Activated naive CD4-positive, alpha-beta T cell treated with anti-CD3 and anti-CD28 coated beads, Interleukin-2, amount 50 U/mL, for 24 hours (primary cell): ENCODE measurements around the gene PXMP4.
A peak's percentile ranks its signal among the peaks of the same experiment; 100 is the strongest.

Experiments
- H3K27ac Mint-ChIP-seq: one replicate; pipeline ENCODE4 v1.8.0; 2021; ENCODE audit warnings: mild to moderate bottlenecking, mixed read lengths
- H3K27me3 Mint-ChIP-seq: one replicate; pipeline ENCODE4 v1.8.0; 2021; ENCODE audit warnings: mixed read lengths
- H3K36me3 Mint-ChIP-seq: one replicate; pipeline ENCODE4 v1.8.0; 2021; ENCODE audit warnings: mixed read lengths
- H3K4me1 Mint-ChIP-seq: one replicate; pipeline ENCODE4 v1.8.0; 2021; ENCODE audit warnings: mixed read lengths
- H3K4me3 Mint-ChIP-seq: one replicate; pipeline ENCODE4 v1.8.0; 2021; ENCODE audit warnings: mild to moderate bottlenecking, mixed read lengths
- H3K9me3 Mint-ChIP-seq: one replicate; pipeline ENCODE4 v1.8.0; 2021; ENCODE audit warnings: mixed read lengths

The PXMP4 gene

DNA sequence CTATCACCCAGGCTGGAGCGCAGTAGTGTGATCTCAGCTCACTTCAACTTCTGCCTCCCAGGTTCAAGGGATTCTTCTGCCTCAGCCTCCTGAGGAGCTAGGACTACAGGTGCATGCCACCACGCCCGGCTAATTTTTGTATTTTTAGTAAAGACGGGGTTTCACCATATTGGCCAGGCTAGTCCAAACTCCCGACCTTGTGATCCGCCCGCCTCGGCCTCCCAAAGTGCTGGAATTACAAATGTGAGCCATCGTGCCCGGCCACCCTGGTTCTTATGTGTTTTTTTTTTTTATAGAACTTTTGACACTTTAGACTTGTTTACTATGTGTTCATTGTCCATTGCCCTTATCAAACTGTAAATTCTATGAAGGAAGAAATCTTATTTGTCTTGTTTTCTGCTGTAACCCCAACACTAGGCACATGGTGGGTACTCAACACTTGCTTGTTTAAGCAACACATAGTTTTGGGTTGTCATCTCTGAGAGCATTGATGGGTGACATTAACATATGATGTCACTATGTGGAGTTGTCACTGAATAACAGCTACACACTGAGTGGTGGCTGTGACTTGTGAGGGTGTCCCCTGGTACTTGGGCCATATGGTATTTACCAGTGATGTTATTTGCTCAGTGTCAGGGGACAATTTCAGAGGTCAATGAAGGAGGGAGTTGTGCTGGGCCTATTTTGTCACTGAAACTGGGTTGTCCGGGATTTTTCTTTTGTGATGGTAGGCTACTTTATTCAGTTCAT lies 1.5 kb upstream of the PXMP4 start:
- H3K27ac Mint-ChIP-seq: no peak overlapping the region
- H3K36me3 Mint-ChIP-seq: no peaks in the 10 kb centered on the region
- H3K4me1 Mint-ChIP-seq: peaks cover 30% of the 10 kb centered on the region
- H3K4me3 Mint-ChIP-seq: peak overlapping the region; percentile 70
- H3K27me3 Mint-ChIP-seq: no peaks in the 10 kb centered on the region
- no peaks in the 10 kb centered on the region for H3K9me3 Mint-ChIP-seq

DNA sequence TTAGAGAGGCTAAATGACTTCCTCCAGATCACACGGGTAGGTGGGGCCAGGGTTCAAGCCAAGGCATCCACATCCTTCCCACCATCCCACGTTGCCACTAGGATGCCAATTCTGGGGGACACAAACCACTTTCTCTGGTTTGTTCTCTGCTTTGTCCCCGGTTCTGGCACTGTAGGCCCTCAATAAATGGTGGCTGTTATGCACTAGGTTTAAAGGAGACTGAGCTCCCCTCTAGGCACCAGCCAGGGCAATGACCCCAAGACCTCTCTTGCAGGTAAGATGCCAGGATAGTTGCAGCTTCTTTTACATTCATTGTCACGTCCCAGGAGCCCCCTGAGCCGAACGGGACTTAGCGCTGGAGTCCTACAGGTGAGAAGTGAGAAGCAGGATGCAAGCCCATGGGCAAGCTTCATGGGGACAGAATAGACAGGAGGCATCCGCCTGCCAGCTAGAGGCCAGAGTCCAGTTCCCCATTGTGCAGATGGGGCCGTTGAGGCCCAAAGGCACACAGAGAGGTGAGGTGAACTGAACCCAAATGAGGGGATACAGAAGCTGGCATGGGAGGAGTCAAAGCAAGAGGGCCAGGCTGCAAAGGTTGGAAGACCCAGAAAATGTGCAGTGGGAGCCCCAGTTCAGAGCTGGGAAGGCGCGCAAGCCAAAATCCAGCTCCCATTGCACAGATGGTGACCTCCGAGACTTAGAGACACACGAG lies 677 bp downstream of the PXMP4 start:
- H3K4me3 Mint-ChIP-seq: peak overlapping the region; percentile 87
- H3K27ac Mint-ChIP-seq: peak overlapping the region; percentile 51
- H3K36me3 Mint-ChIP-seq: peaks cover 2% of the 10 kb centered on the region
- H3K4me1 Mint-ChIP-seq: peaks cover 35% of the 10 kb centered on the region
- no peaks in the 10 kb centered on the region for H3K9me3 Mint-ChIP-seq
- no peaks in the 10 kb centered on the region for H3K27me3 Mint-ChIP-seq

DNA sequence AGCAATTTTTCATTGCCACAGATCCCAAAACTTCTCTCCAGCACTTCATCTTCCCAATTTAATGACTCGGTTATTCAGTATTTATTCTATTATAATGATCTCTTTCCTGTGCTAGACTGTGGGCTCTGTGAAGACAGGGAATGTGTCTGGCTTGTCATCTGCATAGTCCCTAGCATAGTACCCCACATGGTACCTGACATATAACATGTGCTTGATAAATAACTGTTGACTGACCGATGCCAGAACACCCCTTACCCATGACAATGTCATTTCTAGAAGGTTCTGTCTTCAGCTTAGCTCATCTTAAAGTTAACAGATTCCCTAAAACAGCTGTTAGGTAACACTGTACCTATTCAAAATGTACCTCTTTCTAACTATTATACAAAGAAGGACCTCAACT lies 3.6 kb downstream of the PXMP4 start:
- H3K27ac Mint-ChIP-seq: no peak overlapping the region
- H3K27me3 Mint-ChIP-seq: no peaks in the 10 kb centered on the region
- H3K4me3 Mint-ChIP-seq: no peak overlapping the region
- H3K36me3 Mint-ChIP-seq: peaks cover 10% of the 10 kb centered on the region
- no peaks in the 10 kb centered on the region for H3K9me3 Mint-ChIP-seq
- peaks cover 32% of the 10 kb centered on the region for H3K4me1 Mint-ChIP-seq

DNA sequence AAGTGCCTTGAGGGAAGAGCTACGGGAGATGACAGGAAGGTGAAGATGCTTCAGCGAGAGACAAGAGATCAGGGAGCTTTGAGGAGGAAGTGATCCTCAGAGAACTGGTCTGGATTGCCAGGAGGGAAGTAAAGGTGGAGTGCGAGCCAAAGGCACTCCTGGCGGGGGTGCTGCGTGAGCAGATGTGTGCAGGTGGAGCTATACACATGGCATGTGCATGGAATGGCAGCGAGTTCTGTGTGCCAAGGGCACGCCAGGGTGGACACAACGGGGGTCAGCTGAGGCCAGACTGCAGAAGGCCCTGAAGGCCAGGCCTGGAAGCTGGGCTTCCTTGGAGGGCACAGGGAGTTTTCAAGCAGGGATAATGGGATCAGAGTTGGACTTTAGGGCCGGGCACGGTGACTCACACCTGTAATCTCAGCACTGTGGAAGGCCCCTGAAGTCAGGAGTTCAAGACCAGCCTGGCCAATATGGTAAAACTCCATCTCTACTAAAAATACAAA lies 6.2 kb downstream of the PXMP4 start:
- Mint-ChIP-seq H3K27ac (no peak overlapping the region), H3K4me1 (peaks cover 33% of the 10 kb centered on the region), H3K27me3 (no peaks in the 10 kb centered on the region), H3K9me3 (no peaks in the 10 kb centered on the region), H3K4me3 (no peak overlapping the region), H3K36me3 (peaks cover 17% of the 10 kb centered on the region)

DNA sequence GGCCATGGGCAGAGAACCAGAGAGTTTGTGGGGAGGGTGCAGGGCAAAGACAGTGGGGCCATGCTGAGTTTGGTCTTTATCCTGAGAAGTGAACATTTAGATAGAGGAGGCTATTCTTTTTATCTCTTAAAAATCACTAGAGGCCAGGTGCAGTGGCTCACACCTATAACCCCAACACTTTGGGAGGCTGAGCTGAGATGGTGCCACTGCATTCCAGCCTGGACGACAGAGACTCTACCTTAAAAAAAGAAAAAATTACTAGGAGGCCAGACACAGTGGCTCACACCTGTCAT lies 8.7 kb downstream of the PXMP4 start:
- peak overlapping the region; percentile 33 for H3K27ac Mint-ChIP-seq

DNA sequence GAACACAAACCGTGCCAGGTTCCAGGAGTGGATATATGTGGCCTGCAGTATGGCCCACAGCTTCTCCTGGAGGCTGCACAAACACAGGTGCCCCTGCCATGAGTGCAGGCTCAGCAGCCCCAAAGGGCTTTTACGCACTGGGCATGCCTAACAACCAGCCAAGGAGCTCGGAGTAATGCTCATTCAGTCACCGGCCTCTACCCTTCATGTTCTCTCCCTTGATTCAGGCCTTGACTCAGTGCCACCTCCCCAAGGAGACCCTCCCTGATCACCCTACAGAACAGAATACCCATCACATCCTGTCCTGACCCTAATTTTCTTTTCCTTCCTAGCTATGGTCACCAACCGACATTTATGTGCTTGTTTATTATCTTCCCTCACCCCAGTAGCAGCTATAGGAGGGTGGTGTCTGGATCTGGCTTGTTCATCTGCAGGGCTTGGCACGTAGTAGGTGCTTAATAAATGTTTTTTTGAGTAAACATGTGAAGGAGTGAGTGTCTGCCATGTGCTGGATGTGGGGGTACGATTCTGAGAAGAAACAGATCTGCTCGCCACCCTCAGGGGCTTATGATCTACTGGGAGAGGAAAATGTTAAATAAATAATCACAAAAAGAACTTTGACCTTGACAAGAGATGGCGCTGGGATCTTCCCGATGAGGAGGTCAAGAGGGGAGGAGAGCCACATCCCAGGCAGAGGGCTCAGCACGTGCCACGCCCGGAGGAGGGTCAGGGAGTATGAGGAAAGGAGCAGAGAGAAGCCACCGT lies 9.2 kb downstream of the PXMP4 start:
- peak overlapping the region; percentile 33 for H3K27ac Mint-ChIP-seq
- peaks cover 15% of the 10 kb centered on the region for H3K36me3 Mint-ChIP-seq
- H3K4me1 Mint-ChIP-seq: peaks cover 19% of the 10 kb centered on the region
- H3K27me3 Mint-ChIP-seq: no peaks in the 10 kb centered on the region
- H3K9me3 Mint-ChIP-seq: no peaks in the 10 kb centered on the region
- H3K4me3 Mint-ChIP-seq: no peak overlapping the region

More for the DNA sequence above, 8.7 kb downstream of the PXMP4 start:
- Mint-ChIP-seq H3K4me1 (peaks cover 22% of the 10 kb centered on the region), H3K36me3 (peaks cover 17% of the 10 kb centered on the region), H3K9me3 (no peaks in the 10 kb centered on the region), H3K27me3 (no peaks in the 10 kb centered on the region), H3K4me3 (no peak overlapping the region)

DNA sequence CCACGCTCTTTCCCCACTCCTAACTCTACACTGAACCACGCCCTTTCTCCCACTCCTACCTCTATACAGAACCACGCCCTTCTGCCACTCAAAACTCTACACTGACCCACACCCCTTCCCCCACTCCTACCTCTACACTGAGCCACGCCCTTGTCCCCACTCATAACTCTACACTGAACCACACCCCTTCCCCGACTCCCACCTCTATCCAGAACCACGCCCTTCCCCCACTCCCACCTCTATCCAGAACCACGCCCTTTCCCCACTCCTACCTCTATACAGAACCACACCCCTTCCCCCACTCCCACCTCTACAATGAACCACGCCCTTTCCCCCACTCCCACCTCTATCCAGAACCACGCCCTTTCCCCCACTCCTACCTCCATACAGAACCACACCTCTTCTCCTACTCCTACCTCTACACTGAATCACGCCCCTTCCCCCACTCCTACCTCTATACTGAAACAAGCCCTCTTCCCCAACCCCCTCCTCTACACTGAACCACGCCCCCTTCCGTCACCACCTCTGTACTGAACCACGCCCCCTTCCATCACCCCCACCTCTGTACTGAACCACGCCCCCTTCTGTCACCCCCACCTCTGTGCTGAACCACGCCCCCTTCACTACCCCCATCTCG lies 10.1 kb downstream of the PXMP4 start:
- Mint-ChIP-seq H3K27me3 (no peaks in the 10 kb centered on the region), H3K4me3 (no peak overlapping the region), H3K36me3 (peaks cover 15% of the 10 kb centered on the region), H3K27ac (no peak overlapping the region), H3K4me1 (peaks cover 19% of the 10 kb centered on the region), H3K9me3 (no peaks in the 10 kb centered on the region)

DNA sequence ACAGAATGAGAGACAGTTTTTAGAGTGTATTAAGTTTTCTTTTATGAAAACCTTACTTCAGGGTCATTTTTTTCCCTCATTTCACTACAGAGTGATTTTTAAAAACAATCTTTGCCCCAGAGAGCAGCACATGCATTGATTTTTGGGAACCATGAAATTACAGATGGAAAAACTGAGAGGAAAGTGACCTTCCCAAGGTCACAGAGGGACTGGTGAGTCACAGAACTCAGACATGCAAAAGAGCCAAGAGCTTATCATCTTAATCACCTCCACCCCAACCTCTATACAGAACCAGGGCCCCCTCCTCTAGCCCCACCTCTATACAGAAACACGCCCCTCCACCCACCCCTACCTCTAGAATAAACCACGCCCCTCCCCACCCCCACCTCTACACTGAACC lies 10.7 kb downstream of the PXMP4 start:
- Mint-ChIP-seq H3K27ac (no peak overlapping the region), H3K9me3 (no peaks in the 10 kb centered on the region), H3K27me3 (no peaks in the 10 kb centered on the region), H3K4me3 (no peak overlapping the region), H3K4me1 (peaks cover 19% of the 10 kb centered on the region), H3K36me3 (peaks cover 15% of the 10 kb centered on the region)

DNA sequence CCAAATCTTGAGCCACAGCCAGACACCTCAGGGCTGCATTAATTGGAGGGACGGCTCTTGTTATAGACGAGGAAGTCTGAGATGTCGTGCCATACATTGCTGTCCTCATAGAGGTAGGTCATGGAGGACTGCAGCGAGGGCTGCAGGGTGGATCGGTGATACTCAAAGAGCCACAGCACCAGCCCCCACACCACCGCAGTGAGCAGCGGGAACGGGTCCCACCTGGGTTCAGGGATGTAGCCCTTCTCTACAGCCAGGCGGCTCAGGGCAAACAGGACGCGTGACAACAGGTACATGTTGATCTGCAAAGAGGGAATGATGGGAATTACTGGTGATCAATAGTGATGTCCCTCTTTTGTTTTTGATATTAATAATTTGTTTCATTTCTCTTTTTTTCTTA lies 12.4 kb downstream of the PXMP4 start:
- H3K4me1 Mint-ChIP-seq: peaks cover 19% of the 10 kb centered on the region
- H3K36me3 Mint-ChIP-seq: peaks cover 10% of the 10 kb centered on the region
- H3K9me3 Mint-ChIP-seq: no peaks in the 10 kb centered on the region
- H3K27me3 Mint-ChIP-seq: no peaks in the 10 kb centered on the region
- no peak overlapping the region for H3K27ac Mint-ChIP-seq
- H3K4me3 Mint-ChIP-seq: no peak overlapping the region

DNA sequence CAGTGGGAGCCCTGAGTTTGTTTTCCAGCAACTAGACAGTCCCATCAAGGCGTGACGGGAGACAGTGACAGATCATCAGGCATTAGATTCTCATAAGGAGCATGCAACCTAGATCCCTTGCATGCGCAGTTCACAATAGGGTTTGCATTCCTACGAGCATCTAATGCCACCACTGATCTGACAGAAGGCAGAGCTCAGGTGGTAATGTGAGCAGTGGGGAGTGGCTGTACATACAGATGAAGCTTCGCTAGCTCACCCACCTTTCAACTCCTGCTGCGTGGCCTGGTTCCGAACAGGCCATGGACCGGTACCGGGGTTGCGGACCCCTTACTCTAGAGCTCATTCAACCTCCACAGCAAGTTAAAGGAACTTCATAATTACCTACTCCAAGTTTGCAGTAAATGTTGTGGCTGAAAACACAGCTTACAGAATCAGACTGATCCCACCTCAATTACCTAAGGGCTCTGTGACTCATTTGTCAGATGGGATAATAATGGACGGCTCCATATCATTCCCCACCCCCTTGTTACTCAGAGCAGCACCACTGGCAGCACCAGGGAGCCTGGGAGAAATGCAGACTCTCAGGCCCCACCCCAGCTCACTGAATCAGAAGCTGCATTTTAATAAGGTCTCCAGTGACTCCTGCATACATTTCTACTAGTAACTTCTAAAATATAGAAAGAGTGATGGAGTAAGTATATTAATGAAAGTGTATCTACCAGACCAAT lies 15.7 kb downstream of the PXMP4 start:
- Mint-ChIP-seq H3K36me3 (peaks cover 3% of the 10 kb centered on the region), H3K4me3 (no peak overlapping the region), H3K9me3 (no peaks in the 10 kb centered on the region), H3K4me1 (peaks cover 4% of the 10 kb centered on the region), H3K27ac (no peak overlapping the region), H3K27me3 (no peaks in the 10 kb centered on the region)

DNA sequence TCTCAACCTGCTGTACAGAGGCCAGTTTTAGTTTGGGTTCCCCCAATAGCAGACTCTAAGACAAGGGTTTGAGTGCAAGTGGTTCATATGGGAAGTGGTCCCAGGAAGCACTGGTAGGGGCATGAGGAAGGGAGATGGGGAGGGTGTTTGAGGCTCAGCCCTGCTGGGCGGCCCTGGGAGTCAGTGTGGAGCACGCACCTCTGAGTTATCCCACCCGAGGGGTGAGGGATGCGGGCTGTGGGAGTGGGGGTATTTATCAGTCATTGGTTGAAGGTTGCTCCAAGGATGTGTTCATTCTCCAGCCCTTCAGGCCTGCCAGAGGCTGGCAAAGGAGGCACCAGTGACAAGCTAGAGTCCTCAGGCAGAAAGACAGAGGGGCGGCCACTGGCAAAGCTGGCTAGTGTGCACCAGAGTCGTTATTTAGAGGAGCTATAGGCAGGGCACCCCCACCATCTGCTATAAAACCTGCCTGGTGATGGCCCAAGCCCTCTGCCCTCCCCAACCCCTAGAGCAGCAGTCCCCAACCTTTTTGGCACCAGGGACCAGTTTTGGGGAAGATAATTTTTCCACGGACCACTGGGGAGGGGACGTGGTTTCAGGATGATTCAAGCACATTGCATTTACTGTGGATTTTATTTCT lies 16.5 kb downstream of the PXMP4 start:
- H3K36me3 Mint-ChIP-seq: peaks cover 3% of the 10 kb centered on the region
- no peak overlapping the region for H3K4me3 Mint-ChIP-seq
- no peaks in the 10 kb centered on the region for H3K4me1 Mint-ChIP-seq
- H3K9me3 Mint-ChIP-seq: no peaks in the 10 kb centered on the region
- H3K27me3 Mint-ChIP-seq: no peaks in the 10 kb centered on the region
- no peak overlapping the region for H3K27ac Mint-ChIP-seq

DNA sequence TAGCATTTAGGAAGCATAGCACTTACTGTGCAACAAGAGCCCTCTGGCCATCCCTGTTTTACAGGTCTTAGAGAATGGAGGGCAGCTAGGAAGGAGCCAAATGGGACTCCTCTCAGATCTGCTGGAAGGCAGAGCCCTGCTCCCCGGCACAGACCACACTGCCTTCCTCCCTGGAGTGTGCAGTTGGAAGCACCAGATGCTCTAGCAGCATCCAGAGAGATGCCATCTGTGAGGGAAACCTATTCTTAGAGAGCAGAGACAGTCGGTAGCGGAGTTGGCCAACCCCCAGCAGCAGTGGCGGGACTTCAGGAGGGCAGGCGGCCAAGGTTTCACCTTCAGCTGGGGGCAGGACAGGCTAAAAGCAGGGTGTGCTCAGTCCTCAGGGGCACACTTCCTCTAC lies 17.2 kb downstream of the PXMP4 start:
- H3K4me1 Mint-ChIP-seq: no peaks in the 10 kb centered on the region
- peaks cover 3% of the 10 kb centered on the region for H3K36me3 Mint-ChIP-seq
- no peaks in the 10 kb centered on the region for H3K27me3 Mint-ChIP-seq
- no peaks in the 10 kb centered on the region for H3K9me3 Mint-ChIP-seq
- no peak overlapping the region for H3K27ac Mint-ChIP-seq
- no peak overlapping the region for H3K4me3 Mint-ChIP-seq

DNA sequence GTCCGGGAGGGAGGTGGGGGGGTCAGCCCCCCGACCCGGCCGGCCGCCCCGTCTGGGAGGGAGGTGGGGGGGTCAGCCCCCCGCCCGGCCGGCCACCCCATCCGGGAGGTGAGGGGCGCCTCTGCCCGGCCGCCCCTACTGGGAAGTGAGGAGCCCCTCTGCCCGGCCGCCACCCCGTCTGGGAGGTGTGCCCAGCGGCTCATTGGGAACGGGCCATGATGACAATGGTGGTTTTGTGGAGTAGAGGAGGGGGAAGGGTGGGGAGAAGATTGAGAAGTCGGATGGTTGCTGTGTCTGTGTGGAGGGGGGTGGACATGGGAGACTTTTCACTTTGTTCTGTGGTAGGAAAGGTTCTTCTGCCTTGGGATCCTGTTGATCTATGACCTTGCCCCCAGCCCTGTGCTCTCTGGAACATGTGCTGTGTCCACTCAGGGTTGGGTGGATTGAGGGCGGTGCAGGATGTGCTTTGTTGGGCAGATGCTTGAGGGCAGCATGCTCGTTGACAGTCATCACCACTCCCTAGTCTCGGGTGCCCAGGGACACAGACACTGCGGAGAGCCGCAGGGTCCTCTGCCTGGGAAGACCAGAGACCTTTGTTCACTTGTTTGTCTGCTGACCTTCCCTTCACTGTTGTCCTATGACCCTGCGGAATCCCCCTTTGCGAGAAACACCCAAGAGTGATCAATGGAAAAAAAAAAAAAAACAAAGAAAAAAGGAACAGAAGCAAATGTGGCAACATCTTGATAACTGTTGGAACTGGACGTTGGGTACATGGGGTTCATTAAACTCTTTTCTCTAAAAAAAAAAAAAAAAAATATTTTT lies 18.3 kb downstream of the PXMP4 start:
- Mint-ChIP-seq H3K36me3 (peaks cover 3% of the 10 kb centered on the region), H3K27ac (no peak overlapping the region), H3K9me3 (no peaks in the 10 kb centered on the region), H3K27me3 (no peaks in the 10 kb centered on the region), H3K4me3 (no peak overlapping the region), H3K4me1 (no peaks in the 10 kb centered on the region)
